Right ventricle myocardium superior (tissue), 1 donor: ENCODE results near the gene MRPL52. TPM values are rescaled to one million over a fixed set of nuclear protein-coding genes. Genes with fewer than 3 reads are reported as not detected.
"Not testable (repeated sequence)": the region's sequence is repeated elsewhere in the genome, so short reads cannot be mapped to it uniquely, and the experiment has no call there.

Experiments used
- ATAC-seq: fragments of 200-7000 bp; cut with Tn5 transposase; one replicate; pipeline ENCODE4 v1.9.1; 2020; ENCODE audit warnings: mild to moderate bottlenecking; ENCODE audit not compliant: poor library complexity
- DNase-seq: peaks from one replicate; pipeline ENCODE4 v3.0.0-alpha.2; 2020
- intact Hi-C: fragments of 100-400 bp; cut with DNase I; formaldehyde crosslinking; loops from one replicate; pipeline ENCODE4 v1.11.2; 2022
- total RNA-seq: library from RNA; stranded (reverse); fragmentation: NEBNext Ultra II Directional; extraction: Animal tissue kit (Norgen Biotek cat#: 25700); gene quantifications from one replicate; pipeline ENCODE4 v1.2.1, GENCODE V29; 2021
- donor health status: DM: no; HTN: yes; CAD: no; lungs with severe emphysema.

MRPL52 gene
- total RNA-seq, 1 donor from 2014 or later: 110 TPM

DNA sequence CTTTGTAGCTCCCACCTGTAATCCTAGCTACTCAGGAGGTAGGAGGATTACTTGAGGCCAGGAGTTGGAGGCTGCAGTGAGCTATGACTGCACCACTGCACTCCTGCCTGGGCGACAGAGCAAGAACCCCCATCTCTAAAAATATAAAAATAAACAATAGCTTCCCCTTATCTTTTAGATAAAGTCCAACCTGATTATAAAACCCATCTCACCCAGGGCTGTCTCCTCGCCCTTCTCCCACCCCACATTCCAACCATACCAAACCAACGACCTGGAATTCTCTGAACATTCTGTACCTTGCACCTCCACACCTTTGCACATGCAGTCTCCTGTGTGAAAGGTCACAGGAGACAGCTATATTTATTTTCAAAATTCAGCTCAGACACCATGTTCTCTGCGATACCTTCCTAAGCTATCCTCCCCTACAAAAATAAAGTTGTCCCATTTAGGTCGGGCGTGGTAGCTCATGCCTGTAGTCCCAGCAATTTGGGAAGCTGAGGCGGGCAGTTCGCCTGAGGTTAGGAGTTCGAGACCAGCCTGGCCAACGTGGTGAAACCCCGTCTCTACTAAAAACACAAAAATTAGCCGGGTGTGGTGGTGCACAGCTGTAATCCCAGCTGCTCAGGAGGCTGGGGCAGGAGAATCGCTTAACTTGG is 22.1 kb upstream of the MRPL52 start:
- intact Hi-C loops: no loop called here
- DNase-seq: no peak
- ATAC-seq: no peak

DNA sequence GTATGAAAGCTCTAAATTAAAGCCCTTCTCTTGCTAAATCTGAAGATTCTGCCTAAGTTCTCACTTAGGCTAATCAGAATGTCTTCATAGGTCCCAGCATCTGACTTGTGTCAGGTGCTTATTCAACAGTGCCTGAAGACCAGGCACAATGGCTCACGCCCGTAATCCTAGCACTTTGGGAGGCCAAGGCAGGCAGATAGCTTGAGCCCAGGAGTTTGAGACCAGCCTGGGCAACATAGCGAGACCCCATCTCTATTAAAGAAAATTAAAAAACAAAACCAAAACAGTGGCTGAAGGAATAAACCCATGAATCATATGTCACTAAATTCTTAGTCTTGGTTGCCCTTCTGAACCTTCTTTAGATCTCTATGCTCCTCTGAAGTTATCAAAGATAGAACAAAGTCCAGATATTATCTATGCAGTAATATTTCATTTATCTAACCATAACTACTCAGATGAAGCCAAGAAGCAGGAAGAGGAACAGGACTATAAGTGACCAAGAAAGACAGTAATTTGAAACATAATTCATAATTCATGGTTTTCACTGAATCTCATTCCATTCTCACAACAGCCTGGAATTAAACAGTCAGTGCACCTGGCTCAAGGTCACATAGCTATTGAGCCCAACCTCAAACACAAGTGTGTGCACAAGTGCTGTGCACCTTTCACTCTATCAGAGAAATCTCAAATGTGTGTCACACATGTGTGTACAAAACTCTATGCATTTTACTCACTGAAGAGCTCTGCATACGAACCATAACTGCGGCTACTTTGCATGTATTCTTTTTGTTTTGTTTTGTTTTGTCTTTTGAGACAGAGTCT is 21.1 kb upstream of the MRPL52 start:
- DNase-seq: no peak
- intact Hi-C loops: no loop called here
- no peak for ATAC-seq

DNA sequence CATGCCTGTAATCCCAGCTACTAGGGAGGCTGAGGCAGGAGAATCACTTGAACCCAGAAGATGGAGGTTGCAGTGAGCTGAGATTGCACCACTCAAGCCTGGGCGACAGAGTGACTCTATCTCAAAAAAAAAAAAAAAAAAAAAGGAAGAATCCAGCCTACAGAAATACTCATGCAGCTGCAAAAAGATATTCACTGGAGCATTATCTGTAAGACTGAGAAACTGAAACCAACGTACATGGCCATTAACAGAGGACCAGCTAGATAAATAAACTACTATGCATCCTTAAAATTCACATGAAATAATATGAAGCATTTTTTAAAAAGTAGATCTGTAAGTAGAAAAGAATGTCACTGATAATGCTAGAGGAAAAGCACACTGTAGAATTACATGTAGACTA is 18.0 kb upstream of the MRPL52 start:
- intact Hi-C loops: loop anchor here (10.0 kb wide), 1 partner anchor 157 kb away; no protein-coding TSS in a partner anchor
- ATAC-seq (peak; percentile 10), DNase-seq (no peak)

DNA sequence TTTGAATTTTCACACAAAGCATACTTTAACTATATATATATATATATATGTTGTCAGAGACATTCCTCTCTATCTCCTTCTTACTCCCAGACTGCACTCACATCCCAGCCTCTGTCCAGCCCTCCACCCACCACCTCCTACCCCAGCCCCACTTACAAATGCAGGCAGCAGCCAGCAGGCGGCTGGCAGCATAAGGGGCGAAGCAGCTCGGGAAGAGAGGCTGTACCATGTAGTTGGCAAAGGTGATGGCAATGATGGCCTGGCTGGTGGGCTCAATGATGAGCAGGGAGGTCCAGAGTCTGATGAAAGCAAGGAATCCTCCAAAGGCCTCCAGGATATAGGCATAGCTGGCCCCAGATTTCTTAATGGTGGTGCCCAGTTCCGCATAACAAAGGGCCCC is 16.9 kb upstream of the MRPL52 start:
- intact Hi-C loops: loop anchor here (10.0 kb wide), 1 partner anchor 158 kb away; no protein-coding TSS in a partner anchor
- ATAC-seq: no peak
- DNase-seq: no peak

DNA sequence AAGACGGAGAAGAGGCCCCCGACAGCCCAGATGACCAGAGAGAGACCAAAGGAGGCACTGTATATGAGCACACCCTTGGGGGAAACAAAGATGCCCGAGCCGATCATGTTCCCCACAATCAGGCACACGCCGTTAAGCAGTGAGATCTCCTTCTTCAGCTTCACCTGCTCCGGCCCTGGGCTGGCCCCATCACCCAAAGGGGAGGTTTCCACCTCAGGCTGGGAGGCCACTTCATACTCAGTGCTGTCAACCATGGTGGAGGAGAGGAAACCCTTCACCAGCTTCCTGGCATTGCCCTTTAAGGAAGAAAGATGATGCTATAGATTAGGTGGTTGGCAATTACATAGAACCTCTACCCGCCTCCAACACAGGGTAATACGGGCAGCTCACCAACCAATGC is 16.5 kb upstream of the MRPL52 start:
- ATAC-seq: no peak
- no peak for DNase-seq
- intact Hi-C loops: loop anchor here (10.0 kb wide), 1 partner anchor 158 kb away; no protein-coding TSS in a partner anchor

DNA sequence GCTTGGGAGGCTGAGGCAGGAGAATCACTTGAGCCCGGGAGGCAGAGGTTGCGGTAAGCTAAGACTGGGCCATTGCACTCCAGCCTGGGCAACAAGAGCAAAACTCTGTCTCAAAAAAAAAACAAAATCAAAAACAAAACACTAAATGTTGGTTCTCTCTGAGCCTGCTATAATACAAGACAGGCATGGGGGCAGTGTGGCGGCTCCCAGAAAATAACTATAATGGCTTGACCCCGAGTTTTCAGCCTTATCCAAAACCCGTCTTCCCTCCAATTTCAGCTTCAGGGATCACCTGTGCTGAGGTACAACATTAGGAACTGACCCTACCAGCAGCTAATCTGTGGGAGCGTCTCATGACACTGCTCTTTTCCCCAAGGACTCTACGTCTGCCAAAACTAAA is 15.3 kb upstream of the MRPL52 start:
- DNase-seq: no peak
- intact Hi-C loops: loop anchor here (10.0 kb wide), 1 partner anchor 160 kb away; no protein-coding TSS in a partner anchor
- ATAC-seq: no peak

DNA sequence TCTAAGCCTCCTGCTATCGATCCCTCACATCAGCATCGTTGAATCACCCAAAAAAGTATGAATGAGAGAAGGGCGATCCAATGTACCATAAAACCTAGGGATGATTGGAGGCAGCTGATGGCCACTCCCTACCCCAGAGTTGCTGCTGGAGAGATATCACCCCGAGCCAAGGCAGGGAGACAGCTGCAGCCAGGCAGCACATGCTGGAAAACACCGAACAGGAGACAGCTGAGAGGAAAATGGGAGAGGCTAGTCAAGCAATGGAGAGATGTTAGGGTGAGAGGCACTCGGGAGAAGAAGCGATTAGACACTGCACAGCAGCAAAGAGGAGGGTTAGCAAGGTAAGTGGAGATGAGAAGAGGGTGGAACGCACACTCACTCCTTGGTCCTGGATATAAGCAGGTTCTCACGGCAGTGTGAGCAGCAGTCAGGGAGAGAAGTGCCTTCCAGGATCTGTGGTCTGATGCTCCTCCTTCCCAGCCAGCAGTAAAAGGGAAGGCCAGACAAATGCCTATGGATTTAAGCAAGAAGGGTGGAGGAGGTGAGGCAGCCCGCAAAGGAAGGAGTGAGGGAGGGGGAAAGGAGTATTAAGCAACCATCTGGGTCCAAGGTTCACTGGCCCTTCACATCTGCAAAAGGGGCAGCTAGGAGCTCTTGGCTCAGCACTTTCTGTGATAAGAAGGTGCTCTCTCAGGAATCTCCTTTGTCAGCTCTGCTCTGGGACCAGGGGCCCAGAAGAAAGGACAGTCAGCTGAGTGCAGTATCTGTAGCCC is 14.6 kb upstream of the MRPL52 start, which contains the start of gene SLC7A7:
TSS of gene SLC7A7 (minus strand) at position 495 of the 773 bp plus-strand sequence. CDS start 2,037 bp downstream, outside the sequence.
- no peak for DNase-seq
- ATAC-seq: peak; percentile 42

DNA sequence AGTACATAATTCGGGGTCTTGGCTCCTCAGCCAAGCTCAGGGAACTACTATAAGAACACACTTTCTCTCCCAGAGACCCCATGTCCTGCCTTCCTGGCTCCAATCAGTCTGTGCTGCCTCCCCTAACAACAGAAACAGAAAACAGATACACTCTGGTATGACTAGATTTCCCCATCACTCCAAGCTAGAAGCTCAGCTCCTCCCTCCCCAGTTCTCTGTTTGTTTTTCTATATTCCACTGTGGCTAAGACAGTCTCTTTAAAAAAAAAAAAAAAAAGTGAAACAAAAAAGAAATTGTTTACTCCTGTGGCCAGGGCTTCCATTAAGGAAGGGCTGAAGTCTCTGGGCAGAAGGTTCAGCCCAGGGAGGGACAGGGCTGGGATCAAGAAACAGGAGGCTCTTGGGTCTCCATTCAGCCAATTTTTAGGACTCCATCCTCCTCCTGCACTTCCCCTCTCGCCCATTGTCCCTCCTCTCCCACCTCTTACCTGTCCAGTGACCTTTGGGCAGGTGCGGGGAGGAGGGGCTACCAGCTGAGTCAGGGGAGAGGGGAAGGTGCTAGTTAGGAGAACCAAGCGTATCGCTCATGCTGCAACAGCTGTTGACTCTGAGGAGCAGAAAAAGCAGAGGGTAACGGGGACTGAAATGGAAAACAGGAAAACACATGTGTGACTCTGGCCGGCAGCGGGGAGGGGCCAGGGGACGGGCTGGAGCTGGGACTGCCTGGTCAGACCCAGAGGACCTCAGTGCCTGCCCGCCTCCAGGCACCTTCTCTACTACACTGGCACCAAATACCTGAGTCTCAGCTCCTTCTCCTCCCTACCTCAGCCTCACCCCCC is 10.3 kb upstream of the MRPL52 start:
- ATAC-seq (peak; percentile 7), DNase-seq (peak; percentile 66)
- intact Hi-C loops: loop anchor here (5.0 to 10.0 kb wide), 2 partner anchors 165 to 262 kb away; no protein-coding TSS in a partner anchor

More for the DNA sequence above, 14.6 kb upstream of the MRPL52 start, which contains the start of gene SLC7A7:
- intact Hi-C loops: loop anchor here (5.0 to 10.0 kb wide), 2 partner anchors 160 to 258 kb away; no protein-coding TSS in a partner anchor

DNA sequence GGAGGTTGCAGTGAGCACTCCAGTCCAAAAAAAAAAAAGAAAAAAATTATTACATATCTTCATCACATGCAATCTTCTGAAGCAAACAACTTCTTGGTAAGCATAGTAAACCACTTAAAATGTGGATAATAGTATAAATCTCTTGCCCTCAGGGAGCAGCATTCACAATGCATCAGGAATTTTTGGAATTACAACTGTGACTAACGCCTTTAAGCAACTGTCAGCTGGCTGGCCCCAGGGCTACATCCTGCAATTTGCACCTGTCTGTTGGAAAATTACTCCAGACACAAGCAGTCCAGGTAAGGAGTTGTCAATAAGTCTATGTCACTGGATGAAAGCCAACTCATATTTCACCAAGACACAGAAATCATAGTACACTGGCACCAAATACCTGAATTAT is 9.0 kb upstream of the MRPL52 start:
- ATAC-seq: no peak
- intact Hi-C loops: no loop called here
- DNase-seq: no peak

DNA sequence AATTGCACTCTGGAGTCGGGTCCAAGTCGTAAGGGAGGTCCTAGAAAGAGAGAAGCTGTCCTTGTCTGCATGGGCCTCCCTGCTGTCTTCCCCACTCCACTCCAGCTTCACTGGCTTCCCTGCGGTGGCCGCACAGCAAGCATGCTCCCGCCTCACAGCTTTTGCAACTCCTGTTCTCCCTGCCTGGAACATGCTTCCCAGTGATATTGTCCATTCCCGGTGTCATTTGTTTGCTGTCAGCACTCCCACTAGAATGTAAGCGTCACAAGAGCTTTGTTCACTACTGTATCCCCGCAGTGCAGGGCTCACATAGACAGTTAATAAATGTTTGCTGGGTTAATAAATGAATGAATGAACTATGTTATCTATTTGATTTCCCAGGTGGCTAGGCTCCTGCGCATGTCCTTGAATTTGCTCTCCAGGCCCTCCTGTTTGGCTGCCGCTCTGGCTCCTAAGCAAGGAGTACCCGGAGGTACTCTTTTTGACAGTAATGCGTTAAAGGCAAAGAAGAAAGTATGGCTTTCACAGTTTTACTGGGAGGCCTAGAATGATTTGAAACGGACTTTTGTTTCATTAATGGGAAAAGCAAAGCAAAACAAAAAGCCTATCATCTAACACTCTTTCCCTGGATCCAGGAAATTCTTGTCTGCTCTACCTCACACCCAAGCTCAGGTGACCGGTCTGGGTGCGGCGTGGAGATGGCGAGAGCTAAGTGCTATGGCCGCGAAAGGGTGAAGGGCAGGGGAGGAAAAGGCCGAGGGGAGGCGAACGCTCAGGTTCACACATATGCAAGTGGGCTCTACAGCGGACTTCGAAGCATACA is 8.3 kb upstream of the MRPL52 start:
- ATAC-seq: peak; percentile 31
- intact Hi-C loops: no loop called here
- no peak for DNase-seq

DNA sequence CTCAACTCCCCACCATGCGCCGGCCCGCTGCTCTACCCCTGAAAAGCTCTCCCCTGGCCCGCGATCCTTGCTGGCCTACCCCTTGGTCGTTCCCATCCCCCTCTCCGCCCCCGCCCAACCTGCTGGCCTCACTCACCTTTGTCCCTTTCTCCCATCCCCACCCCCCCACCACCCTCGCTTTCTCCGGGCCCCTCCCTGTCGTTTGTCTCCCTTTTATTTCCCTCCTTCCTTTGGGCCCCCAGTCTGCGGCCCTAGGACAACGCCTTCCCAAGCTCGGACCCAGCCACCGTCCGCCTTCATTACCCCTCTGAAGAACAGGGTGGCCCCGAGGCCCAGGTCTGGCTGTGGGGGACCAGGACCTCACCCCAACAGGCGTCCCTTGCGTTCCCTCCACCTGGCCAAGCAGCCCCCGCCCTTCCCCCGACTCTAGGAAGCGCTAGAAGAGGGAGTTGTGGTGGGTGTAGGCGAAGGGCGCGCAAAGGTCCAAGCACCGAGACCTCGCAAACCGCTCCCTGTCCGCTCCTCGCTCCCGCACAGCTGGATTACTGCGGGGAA is 7.6 kb upstream of the MRPL52 start:
- intact Hi-C loops: no loop called here
- ATAC-seq (no peak), DNase-seq (no peak)

DNA sequence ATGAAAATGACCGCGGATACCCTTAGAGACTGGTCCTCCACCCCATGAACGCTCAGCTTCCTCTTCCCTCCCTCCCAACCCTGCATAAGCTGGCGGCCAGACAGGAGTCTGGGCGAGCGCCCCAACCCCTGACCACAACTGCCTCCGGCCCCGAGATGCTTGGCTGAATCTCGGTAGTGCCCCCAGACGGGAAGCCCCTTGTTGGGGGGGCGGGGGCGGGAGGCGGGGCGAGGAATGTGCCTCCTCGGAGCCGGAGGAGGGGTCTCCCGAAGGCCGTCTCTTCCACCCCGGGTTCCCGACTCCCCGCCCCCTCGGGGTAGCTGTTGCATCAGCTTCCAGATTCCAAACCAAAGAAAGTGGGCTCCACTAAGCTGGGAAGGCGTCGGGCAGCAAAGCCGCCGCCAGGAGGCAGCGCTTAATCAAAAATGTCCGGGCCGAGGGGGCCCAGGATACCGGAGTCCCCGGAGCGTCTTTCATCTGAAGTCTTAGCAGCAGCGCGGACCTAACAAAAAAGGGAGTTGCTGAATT is 7.1 kb upstream of the MRPL52 start:
- intact Hi-C loops: loop anchor here (1.0 kb wide), 1 partner anchor 30 kb away; no protein-coding TSS in a partner anchor

DNA sequence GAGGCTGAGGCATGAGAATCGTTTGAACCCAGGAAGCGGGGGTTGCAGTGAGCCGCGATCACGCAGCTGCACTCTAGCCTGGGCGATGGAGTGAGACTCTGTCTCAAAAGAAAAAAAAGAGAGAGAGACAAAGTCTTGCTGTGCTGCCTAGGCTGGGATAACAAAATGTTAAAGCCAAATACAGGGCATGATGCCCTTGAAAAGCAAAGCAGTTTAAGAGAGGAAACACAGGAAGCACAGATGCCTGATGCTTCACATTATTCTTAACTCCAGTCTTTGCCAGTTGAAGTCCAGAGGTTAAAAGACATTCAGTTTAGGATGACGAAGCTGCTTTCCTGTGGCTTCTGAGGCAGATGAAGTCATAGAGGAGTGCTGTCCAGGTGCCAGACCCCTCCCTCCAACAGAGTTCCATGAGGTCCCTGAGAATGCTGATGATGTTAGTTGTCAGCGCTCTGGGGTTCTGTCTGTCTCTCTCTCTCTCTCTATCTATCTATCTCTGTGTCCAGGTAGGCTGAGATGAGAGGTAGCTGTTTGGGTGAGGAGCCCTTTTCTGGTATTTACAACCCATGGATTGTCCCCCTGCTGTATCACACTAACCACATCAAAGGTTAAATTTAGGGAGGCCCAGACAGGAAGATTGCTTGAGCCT is 4.9 kb upstream of the MRPL52 start:
- intact Hi-C loops: no loop called here
- DNase-seq (no peak), ATAC-seq (no peak)

More for the DNA sequence above, 7.1 kb upstream of the MRPL52 start:
- peak; percentile 89 for ATAC-seq
- peak; percentile 86 for DNase-seq

DNA sequence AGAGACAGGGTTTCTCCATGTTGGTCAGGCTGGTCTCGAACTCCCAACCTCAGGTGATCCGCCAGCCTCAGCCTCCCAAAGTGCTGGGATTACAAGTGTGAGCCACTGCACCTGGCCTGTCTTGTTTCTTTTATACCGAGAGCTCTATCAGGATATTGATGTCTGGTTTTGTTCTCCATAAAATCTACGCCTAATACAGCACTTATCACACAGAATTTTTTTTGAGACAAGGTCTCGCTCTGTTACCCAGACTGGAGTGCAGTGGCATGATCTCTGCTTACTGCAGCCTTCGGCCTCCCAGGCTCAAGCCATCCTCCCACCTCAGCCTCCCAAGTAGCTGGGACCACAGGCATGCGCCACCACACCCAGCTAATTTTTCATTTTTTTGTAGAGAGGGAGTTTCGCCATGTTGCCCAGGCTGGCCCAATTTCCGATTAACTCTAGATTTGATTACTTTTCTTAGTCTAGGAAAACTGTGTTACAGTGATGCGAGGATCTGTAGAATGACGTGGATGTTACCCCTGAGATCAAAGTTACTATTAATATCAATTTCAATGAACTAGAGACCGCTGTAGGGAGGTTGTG is 519 bp upstream of the MRPL52 start:
- intact Hi-C loops, ATAC-seq: not testable (repeated sequence)

DNA sequence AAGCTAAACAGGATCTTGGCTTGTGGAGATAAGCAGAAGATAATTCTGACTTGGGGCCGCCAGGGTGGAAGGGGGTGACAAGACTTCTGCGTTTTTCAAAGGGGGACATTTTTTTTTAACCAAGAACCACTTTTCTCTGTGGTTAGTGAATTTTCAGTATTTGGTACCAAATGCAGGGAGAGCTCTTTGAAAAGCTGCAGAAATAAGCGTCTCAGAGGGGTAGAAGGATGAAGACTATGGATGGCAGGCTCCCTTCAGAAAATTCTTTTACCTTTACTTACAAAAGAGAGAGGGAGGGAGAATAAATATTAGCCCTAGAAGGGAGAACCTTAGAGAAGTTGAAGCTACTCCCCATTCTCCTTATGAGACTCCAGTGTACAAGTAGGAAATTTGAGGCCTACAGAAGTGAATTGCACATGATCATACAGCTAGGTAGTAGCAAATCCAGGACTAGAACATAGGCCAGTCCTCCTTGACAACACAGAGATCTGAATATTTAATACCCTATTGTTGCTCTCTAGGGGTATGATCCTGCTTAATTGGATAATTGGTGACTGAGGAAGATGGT is 840 bp downstream of the MRPL52 start:
- intact Hi-C loops: no loop called here
- DNase-seq (peak; percentile 4), ATAC-seq (no peak)

More for the DNA sequence above, 519 bp upstream of the MRPL52 start:
- DNase-seq: peak; percentile 10
